Measurements from ENCODE around the gene GALNT16.
"Not testable (repeated sequence)": the region's sequence is repeated elsewhere in the genome, so short reads cannot be mapped to it uniquely, and the experiment has no call there.

The GALNT16 gene

GRCh38 chr14:69287098-69288010, 27.4 kb downstream of the GALNT16 start:
- no peak for DNase-seq

- no peak for DNase-seq
These were observed 28.2 kb downstream of the GALNT16 start for GRCh38 chr14:69288011-69288771.

DNA sequence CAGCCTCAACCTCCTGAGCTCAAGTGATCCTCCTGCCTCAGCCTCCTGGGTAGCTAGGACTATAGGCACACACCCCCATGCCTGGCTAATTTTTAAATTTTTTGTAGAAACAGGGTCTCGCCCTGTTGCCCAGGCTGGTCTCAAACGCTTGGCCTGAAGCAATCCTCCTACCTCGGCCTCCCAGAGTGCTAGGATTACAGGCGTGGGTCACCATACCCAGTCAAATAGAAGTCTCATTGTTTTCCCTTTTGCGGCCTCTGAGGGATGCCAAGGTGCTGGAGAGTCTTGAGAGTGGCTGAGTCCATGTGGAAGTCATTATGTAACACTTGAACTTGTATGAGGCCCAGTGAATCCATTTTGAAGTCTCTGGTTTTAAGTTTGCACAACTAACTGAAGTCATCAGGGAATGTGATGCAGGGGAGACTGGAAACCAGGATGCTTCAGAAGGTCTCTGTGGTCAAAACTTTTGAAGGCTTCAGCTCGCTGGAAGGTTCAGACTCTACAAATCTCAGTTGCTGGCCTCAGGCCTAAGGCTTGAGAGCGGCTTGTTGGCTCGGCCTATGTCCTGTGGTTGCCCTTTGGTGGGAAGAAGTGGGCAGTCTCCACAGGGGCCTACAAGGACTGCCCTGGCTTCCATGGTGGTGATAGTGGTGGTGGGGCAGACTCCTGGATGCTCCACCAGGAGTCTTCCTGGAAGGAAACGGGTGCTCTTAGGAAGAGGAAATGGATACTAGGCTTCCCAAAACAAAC, 29.2 kb downstream of the GALNT16 start:
- DNase-seq, result no peak

- DNase-seq, result no peak
These were observed 30.0 kb downstream of the GALNT16 start for GRCh38 chr14:69289811-69290520.

- not testable (repeated sequence) for DNase-seq
These were observed 30.9 kb downstream of the GALNT16 start for GRCh38 chr14:69290881-69291280.

DNA sequence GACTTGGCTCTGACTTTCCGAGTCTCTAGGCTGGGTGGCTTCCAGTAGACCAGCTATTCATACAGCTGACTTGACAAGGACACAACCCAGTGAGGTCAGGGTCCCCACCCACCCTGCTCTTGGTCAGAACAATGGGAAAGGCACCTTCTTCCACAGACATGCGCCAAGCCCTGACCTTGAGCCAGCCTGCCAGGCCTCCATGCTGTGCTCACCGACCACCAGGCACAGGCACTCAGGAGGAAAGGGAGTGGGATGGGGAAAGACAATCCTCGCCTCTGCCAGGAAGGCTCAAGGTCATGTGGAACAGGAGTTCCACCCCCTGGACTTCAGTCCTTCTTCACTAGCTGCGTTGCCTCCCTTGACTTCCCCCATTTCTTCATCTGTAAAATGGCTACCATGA, 31.4 kb downstream of the GALNT16 start:
- no peak for DNase-seq

DNA sequence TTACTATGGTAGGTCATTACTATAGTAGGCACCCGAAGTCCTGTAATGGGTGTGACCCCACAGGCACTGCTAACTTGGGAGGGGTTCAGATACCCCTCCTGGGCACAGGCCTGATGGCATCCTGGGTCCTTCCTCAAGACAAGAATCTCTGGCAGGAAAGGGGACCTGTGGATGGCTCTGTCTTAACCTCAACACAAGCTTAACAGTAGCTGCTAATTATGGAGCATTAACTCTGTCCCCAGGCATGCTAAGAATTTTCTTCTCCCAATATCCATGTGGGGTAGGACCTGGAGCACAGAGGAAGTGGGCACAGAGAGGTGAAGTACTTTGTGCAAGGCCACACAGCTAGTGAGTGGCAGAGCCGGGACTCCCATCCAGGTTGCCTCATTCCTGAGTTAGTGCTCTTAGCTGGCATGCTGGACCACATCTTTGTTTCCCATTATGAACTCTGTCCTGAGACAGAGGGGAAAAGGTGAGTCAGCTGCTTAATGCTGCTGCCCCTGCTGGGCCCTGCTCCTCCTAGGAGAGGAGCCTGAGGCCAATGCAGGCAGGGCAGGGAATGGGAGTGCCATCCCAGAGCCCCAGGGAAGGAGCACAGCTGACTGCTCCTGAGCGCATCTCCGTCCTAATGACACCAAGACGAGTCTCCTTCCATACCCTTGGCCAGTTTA, 32.1 kb downstream of the GALNT16 start:
- DNase-seq, result no peak

DNA sequence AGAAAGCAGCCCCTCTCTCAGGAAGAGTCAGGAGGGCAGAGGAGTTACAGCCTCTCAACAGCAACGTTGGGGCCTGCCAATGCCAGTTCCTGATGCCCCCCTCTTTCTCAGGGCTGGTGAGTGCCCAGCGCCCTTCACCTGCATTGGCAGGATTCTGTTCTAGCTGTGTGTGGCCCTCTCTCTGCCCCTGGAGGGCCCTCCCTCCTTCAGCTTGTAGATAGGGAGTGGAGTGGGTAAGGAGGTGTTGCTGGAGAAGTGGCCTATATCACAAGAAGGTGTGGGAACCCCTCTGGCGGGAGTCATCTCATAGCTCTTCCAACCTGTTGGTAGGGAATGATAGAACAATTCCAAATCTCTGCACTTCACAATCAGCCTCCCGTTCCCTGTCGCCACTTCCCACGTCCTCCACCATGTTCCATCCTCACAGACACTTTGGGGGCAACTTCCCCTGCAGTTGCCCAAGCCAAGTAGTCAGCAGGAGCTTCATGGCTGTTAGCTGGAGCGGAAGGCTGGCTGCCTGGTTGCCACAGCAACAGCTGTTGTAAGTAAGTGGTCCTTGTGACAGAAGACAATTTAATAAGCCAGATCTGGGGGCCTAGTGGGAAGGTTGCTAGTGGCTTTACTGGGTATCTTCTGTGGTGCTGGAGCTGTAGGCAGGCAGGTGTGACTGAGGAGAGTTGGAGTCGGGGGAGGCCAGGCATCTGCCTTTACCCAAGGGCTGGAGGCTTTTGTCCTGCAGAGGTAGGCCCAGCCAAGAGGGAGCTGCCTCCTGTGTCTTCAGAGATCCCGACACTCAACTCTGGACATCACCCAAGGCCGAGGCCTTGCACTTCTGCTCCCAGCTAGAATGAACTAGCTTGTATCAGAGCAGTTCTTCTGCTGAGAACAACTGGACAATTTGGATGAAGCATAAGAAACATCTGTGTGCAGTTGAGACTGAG, 38.4 kb downstream of the GALNT16 start:
- no peak for DNase-seq

DNA sequence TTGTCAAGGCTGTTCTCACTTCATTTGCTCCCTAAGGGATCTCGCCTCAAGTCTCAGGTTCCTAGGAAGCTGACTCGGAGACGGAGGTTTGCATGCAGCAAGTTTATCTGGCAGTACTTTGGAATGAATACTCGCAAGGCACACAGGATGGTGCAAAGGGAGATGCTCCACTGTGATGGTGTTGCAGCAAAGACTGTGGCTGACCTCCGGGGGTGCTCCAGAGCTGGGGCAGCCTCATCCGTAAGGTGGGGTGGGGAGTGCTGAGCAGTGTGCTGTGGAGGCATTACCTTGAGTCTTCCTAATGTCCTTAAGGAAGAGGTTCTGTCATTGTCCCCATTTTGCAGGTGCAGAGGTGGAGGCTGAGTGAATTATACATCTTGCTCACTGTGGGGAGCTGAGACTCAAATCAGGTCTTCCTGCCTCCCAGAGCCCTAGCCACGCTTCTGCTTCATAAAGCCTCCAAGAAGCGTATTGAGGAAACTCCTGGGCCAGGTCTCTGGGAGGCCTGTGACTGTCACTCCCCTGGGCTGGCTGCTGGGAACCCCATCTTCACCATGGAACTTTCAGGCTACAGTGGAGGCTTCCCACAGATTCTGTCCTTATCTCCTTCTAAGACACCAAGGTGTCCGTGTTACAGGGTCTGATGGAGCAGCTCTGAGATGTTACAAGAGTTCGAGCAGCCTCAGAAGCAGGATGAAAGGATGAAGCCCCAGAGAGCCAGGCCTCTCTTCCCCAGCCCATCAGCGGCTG, 39.5 kb downstream of the GALNT16 start:
- no peak for DNase-seq

DNA sequence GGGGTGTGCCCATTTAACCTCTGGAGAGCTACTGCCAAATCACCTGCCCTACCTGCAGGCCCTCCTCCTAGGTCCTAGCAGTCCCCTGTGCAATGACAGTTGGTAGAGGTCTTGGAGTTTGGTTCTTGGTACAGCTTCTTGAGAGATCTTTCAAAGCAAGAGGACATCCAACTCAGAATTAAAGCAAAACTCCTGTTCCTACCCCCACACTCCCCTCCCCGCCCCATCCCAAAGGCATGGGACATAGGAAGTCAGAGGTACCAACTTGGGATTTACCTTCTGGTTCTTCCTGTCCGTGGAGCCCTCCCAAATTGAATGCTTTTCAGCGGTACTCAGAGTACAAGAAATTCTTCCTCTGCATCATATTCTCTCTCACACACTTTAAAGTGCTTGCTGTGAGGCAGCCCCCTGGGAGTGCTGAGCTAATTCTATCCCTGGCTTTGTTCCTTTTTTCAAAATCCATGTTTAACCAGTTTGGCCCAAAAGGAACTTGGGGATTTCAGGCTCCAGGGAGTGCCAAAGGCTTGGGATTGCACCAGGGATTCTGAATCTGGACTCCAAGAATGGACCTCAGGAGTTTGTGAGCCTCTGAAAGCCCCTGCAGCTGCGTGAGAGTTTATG, 40.8 kb downstream of the GALNT16 start:
- no peak for DNase-seq

DNA sequence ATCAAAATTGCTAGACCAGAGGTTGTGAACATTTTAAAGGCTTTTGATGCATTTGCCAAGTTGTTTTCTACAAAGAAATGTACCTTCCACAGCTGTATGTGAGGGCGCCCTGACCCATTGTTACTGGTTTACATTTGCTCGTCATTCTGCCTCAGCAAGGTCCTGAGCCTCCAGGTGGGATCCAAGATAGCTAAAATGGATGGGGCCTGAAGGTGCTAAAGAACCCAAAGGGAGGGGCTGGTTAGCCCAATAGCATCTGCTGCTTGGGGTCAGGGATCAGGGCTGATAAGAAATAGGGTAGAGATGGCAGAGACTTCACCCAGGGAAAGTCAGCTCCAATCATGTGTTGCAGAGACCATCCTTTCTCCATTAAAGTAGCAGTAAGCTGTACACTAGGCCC, 43.1 kb downstream of the GALNT16 start:
- no peak for DNase-seq

GRCh38 chr14:69312608-69313007, 52.6 kb downstream of the GALNT16 start:
- DNase-seq, result no peak

DNA sequence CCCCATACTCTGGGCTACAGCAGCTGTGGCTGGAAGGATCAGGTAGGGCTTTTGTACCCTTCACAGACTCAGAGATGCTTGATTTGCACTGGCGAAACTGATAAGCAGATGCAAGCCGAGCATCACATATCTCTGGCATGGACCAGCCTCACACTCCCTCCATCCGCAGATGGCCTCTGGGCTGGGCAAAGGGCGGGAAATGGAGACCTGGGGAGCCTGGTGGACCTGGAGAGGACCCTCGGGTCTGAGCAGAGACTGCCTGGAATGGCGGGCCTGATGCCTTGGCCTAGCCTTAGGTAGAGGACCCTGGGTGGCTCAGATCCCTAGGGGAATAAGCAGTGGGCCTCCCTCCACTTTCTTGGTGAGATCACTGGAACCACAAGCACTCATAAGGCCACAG, 53.2 kb downstream of the GALNT16 start:
- DNase-seq, result no peak

- DNase-seq, result no peak
These were observed 54.4 kb downstream of the GALNT16 start for GRCh38 chr14:69314327-69314726.

DNA sequence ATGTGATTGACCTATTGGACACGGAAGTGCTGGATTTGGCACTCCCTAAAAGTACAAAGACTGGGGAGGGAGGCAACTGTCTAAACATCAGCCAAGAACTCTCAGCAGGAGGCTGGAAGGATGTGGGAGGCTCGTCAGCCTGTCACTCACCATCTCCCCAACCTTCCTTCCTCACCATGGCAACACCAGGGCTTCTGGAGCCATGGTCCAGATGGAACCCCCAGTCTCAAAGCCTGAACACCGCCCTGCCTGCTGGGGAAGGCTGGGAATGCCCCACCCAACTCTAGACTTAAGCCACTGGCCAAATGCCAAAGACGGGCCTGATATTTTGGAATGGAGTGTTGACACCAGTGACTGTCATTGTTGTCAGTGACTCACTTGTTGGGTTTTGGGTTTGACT, 55.3 kb downstream of the GALNT16 start:
- DNase-seq, result no peak

DNA sequence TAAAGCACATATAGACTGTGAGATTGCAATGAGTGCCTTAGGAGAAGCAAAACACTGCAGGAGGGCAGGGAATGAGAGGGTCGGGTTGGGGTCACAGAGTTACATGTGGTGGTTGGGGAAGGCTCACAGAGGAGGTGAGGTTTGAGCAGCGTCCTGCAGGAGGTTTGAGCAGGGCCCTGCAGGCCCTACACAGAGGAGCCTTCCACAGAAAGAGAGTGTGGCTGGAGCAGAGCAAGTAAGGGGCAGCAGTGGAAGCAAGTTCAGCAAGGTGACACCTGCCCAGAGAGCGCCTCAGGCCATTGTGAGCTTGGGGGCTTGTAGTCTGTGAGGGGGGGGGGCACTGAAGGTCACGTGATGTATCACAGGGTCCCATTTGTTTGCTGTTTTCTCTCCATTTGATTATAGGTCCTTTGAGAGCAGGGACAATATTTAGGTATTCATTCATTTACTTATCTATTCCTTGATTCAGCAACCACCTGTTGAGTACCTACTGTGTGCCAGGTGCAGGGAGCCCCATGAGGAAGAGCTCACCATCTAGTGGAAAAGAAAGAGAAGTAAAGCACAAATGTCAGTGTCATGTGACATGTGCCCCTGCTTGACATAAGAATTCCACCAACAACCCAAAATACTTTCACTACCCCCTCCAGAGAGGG, 56.6 kb downstream of the GALNT16 start:
- DNase-seq, result no peak

DNA sequence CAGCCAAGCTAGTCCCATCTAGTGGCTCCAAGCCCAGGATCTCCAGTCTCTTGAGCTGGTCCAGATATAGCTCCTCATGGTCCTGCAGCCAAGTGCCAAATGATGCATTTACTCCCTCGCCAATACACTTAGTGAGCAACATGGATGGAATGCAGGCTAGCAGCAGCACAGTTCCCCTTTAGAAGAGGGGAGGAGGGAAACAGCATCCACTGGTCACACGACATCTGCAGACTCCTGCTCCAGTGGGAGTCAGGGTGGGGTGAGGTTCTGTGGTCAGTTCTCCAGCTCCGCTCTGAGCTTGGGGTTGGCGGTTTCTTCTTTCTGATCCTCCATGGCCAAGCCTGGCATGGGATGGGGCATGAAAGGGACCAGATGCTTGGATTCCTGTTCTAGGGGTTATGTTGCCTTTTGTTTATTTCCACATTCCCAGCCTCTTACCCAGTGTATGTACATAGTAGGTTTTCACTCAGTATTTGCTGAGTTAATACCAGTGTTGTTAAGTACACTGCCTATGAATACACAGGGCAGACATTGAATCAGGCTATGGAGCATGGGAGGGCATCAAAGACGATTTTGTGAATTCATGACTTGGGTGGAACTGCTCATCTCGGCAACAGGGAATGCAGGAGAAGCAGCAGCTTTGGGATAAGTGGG, 57.3 kb downstream of the GALNT16 start:
- DNase-seq, result no peak

DNA sequence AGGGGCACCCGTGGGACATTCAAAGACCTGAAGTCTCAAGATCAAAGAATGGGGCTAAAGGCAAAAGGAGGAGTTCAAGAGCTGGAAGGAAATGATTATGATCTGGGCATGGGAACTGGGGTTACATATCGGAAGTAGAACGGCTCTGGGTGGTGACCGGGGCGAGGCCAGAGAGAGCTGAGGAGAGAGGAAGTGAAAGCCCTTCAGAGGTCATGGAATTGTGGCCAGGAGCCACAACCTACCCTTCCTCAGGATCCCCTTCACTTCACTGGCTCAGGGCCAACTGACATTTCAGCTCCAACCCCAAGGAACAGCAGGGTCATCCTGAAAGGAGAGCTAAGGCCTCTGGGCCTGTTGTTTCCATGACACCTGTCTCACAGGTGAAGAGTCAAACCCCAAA, 57.8 kb downstream of the GALNT16 start:
- DNase-seq, result no peak

- DNase-seq, result no peak
These were observed 58.3 kb downstream of the GALNT16 start for GRCh38 chr14:69318241-69318640.

Measured in activated CD4-positive, alpha-beta T cell treated with anti-CD3 and anti-CD28 coated beads for 4 hours (primary cell).